Mesenchymal stem cell (in vitro differentiated cells and primary cell): ENCODE measurements around the gene IMMP1L.

Experiments
- DNase-seq: peaks from one replicate; pipeline ENCODE4 v3.0.0-alpha.2; 2013
- H2AFZ ChIP-seq: one replicate; pipeline ENCODE4 v1.6.1; 2013; ENCODE audit warnings: low read depth, mild to moderate bottlenecking, control low read depth, inconsistent platforms, low read length, moderate library complexity
- H2AK5ac ChIP-seq: 2 replicates; pipeline ENCODE4 v1.6.1; 2013; ENCODE audit warnings: low read length, moderate library complexity, mild to moderate bottlenecking, inconsistent platforms; ENCODE audit not compliant: severe bottlenecking
- H2BK120ac ChIP-seq: one replicate; pipeline ENCODE4 v1.6.1; 2013; ENCODE audit warnings: low read depth, mild to moderate bottlenecking, inconsistent platforms, low read length, moderate library complexity
- H2BK12ac ChIP-seq, 2 experiments: one replicate each; pipeline ENCODE4 v1.6.1; 2013; ENCODE audit warnings: inconsistent platforms in 2 of 2, low read length in 2 of 2, mild to moderate bottlenecking in 2 of 2, moderate library complexity in 2 of 2, control low read depth in 1 of 2
- H2BK15ac ChIP-seq: one replicate; pipeline ENCODE4 v1.6.1; 2013; ENCODE audit warnings: mild to moderate bottlenecking, low read depth, inconsistent platforms; ENCODE audit not compliant: poor library complexity, severe bottlenecking
- H2BK5ac ChIP-seq: 2 replicates; pipeline ENCODE4 v1.6.1; 2013; ENCODE audit warnings: low read depth, mild to moderate bottlenecking, low read length, control low read depth, inconsistent platforms; ENCODE audit not compliant: poor library complexity, severe bottlenecking
- H3K14ac ChIP-seq, 2 experiments: one replicate each; pipeline ENCODE4 v1.6.1; 2013; ENCODE audit warnings: inconsistent platforms in 2 of 2, low read length in 2 of 2, control low read depth in 1 of 2, mild to moderate bottlenecking in 1 of 2, moderate library complexity in 1 of 2
- H3K18ac ChIP-seq, 2 experiments: one replicate each; pipeline ENCODE4 v1.6.1; 2013; ENCODE audit warnings: inconsistent platforms in 2 of 2, low read length in 2 of 2, control low read depth in 1 of 2, low read depth in 1 of 2, mild to moderate bottlenecking in 1 of 2
- H3K23ac ChIP-seq, 2 experiments: one replicate each; pipeline ENCODE4 v1.6.1; 2013; ENCODE audit warnings: inconsistent platforms in 2 of 2, low read length in 2 of 2, mild to moderate bottlenecking in 2 of 2, moderate library complexity in 2 of 2, control low read depth in 1 of 2
- H3K27ac ChIP-seq: 2 replicates; pipeline ENCODE4 v1.5.1; 2013; ENCODE audit warnings: mild to moderate bottlenecking, moderate library complexity, low read length, control low read depth, inconsistent platforms; ENCODE audit not compliant: poor library complexity, severe bottlenecking
- H3K27me3 ChIP-seq, 2 experiments: 2 replicates each; pipeline versions ENCODE4 v1.6.1 to v1.7.0; 2013; ENCODE audit warnings: low read length in 2 of 2, mild to moderate bottlenecking in 2 of 2, moderate library complexity in 2 of 2, control low read depth in 1 of 2, inconsistent platforms in 1 of 2; ENCODE audit not compliant: control insufficient read depth in 1 of 2, insufficient read depth in 1 of 2
- H3K36me3 ChIP-seq, 2 experiments: 2 replicates each; pipeline versions ENCODE4 v1.6.1 to v1.7.0; 2013; ENCODE audit warnings: low read length in 2 of 2, control low read depth in 1 of 2, inconsistent platforms in 1 of 2, low read depth in 1 of 2, mild to moderate bottlenecking in 1 of 2; ENCODE audit not compliant: insufficient read depth in 2 of 2, control insufficient read depth in 1 of 2
- H3K4ac ChIP-seq, 2 experiments: one replicate each; pipeline ENCODE4 v1.6.1; 2013; ENCODE audit warnings: inconsistent platforms in 2 of 2, low read length in 2 of 2, mild to moderate bottlenecking in 2 of 2, moderate library complexity in 2 of 2, control low read depth in 1 of 2, low read depth in 1 of 2
- H3K4me1 ChIP-seq: 2 replicates; pipeline ENCODE4 v1.6.1; 2013; ENCODE audit warnings: low read depth, low read length, control low read depth; ENCODE audit not compliant: control insufficient read depth, insufficient read depth
- H3K4me2 ChIP-seq: 2 replicates; pipeline ENCODE4 v1.6.1; 2013; ENCODE audit warnings: low read length, mild to moderate bottlenecking, inconsistent platforms; ENCODE audit not compliant: poor library complexity, severe bottlenecking
- H3K4me3 ChIP-seq, 2 experiments: 2 replicates each; pipeline versions ENCODE4 v1.5.1 to v1.7.0; 2013; ENCODE audit warnings: low read length in 2 of 2, mild to moderate bottlenecking in 2 of 2, control low read depth in 1 of 2, low read depth in 1 of 2; ENCODE audit not compliant: insufficient read depth in 1 of 2
- H3K79me1 ChIP-seq: replicated peaks from 2 replicates; pipeline ENCODE4 v1.6.1; 2013; ENCODE audit warnings: mild to moderate bottlenecking, control low read depth, low read length, inconsistent platforms; ENCODE audit not compliant: poor library complexity, severe bottlenecking
- H3K9ac ChIP-seq: 2 replicates; pipeline ENCODE4 v1.7.0; 2013; ENCODE audit warnings: mild to moderate bottlenecking, low read length, moderate library complexity
- H3K9me3 ChIP-seq: 2 replicates; pipeline ENCODE4 v1.7.0; 2013; ENCODE audit warnings: mild to moderate bottlenecking, low read length; ENCODE audit not compliant: control insufficient read depth
- H4K8ac ChIP-seq: one replicate; pipeline ENCODE4 v1.6.1; 2013; ENCODE audit warnings: inconsistent platforms, mild to moderate bottlenecking, low read length, moderate library complexity
- H4K91ac ChIP-seq: one replicate; pipeline ENCODE4 v1.6.1; 2013; ENCODE audit warnings: mild to moderate bottlenecking, low read length, inconsistent platforms
- WGBS: methylation state at CpG from one replicate; pipeline ENCODE4 v1.1.7; 2013; ENCODE audit warnings: mixed read lengths; 5-methylcytosine and 5-hydroxymethylcytosine counted together

The IMMP1L gene

DNA sequence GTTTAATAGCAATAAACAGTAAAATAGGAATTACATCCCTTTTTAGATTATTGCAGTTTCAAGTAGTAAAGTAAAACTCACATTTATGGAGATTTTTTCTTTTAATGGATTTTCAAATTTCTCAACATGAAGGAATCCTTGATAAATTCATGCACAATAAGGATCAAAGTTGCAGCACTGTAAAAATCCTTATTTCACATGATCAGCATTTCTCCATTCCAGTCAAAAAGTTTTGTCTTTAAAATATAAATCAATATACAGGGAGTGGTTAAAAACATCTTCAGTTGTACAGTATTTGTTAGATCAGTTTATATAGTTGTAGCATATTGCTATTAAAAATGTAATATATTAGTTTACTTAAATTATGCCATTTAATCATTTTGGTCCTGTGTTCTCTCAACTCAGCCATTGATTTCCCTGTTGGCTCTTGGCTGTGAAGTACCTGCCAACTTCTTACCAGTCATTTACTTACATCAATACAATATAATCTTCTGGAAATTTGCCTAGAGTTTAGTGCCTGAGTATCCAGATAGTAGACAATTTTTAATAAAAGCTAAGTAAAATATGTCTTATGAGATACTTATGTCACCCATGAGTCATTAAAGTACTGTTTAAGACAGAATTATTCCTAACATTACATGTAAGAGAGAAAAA, 12.2 kb upstream of the IMMP1L start:
- Histone ChIP-seq H3K14ac (no peak overlapping the region), H2BK12ac (no peak overlapping the region), H2AK5ac (no peak overlapping the region), H4K8ac (no peak overlapping the region), H2AFZ (no peak overlapping the region), H3K79me1 (peaks cover 4% of the 10 kb centered on the region), H2BK5ac (no peak overlapping the region), H3K4me1 (no peaks in the 10 kb centered on the region), H3K4me2 (no peak overlapping the region), H3K27ac (no peak overlapping the region), H3K9me3 (peaks cover 4% of the 10 kb centered on the region), H2BK15ac (no peak overlapping the region), H3K23ac (no peak overlapping the region), H4K91ac (no peak overlapping the region), H3K27me3 (no peaks in the 10 kb centered on the region), H3K4ac (no peak overlapping the region), H2BK120ac (no peak overlapping the region), H3K36me3 (no peaks in the 10 kb centered on the region), H3K4me3 (no peak overlapping the region), H3K9ac (no peak overlapping the region), H3K18ac (no peak overlapping the region)
- no peak for DNase-seq

DNA sequence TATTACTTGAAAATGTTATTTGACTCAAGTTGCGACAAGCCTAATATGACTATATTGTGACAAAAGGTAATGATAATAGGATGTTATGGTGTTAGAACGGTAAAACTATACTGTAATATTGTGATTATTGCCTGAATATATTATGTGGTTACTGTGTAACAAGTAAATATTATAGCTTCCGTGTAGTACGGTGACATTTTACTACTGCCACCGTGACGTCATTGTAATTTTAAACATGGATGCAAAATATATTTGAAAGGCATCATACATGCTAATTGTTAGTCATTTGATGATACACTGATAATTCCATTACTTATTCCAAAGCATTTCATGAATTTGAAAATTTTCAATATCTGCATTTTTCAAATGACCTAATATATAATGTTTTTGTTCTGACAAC, 2.7 kb upstream of the IMMP1L start:
- Histone ChIP-seq H3K14ac (no peak overlapping the region), H4K8ac (no peak overlapping the region), H2AK5ac (no peak overlapping the region), H3K27me3 (no peaks in the 10 kb centered on the region), H3K18ac (no peak overlapping the region), H3K9me3 (no peaks in the 10 kb centered on the region), H3K27ac (no peak overlapping the region), H3K4me2 (no peak overlapping the region), H2BK120ac (no peak overlapping the region), H3K36me3 (no peaks in the 10 kb centered on the region), H2BK15ac (no peak overlapping the region), H3K4me3 (no peak overlapping the region), H4K91ac (no peak overlapping the region), H2AFZ (no peak overlapping the region), H3K79me1 (peaks cover 11% of the 10 kb centered on the region), H3K4me1 (no peaks in the 10 kb centered on the region), H3K9ac (no peak overlapping the region), H2BK5ac (no peak overlapping the region), H2BK12ac (no peak overlapping the region), H3K23ac (no peak overlapping the region), H3K4ac (no peak overlapping the region)
- 81% methylated on average over 2 of the region's 6 CpGs for WGBS
- no peak for DNase-seq

DNA sequence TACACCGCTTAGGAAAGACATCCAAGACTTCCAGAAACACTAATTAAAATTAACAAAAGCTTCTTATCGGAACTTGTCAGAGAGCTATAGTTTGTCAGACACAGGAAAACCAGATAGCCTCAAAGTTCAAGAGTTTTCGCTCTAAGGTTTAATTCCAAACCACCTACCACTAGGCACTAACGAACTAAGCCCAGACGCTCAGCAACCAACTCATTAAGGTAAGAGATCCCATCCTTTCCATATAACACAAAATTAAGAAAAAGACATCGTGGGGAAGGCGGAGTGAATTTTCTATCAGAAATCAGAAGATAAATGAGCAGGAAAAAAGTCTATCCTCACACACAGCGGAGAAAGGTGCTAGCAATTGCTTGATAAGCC, 382 bp downstream of the IMMP1L start:
- no peak overlapping the region for H3K27ac ChIP-seq
- H2BK5ac ChIP-seq, result no peak overlapping the region
- peaks cover 0 to 4% of the 10 kb centered on the region in 2 experiments for H3K36me3 ChIP-seq
- peak overlapping the region; percentile 58 to 96 for H3K4me3 ChIP-seq
- H3K23ac ChIP-seq, result no peak overlapping the region
- H3K9ac ChIP-seq, result peak overlapping the region; percentile 92
- H3K4me2 ChIP-seq, result peak overlapping the region; percentile 67
- H3K9me3 ChIP-seq, result no peaks in the 10 kb centered on the region
- no peak overlapping the region for H2AK5ac ChIP-seq
- H3K79me1 ChIP-seq, result peaks cover 12% of the 10 kb centered on the region
- H3K4me1 ChIP-seq, result no peaks in the 10 kb centered on the region
- H3K4ac ChIP-seq, result no peak overlapping the region
- H2BK15ac ChIP-seq, result no peak overlapping the region
- H4K8ac ChIP-seq, result no peak overlapping the region
- H3K14ac ChIP-seq, result no peak overlapping the region
- H2BK12ac ChIP-seq, result no peak overlapping the region
- H3K27me3 ChIP-seq, result no peaks in the 10 kb centered on the region
- 0% methylated on average over 5 of the region's 8 CpGs for WGBS
- no peak overlapping the region for H3K18ac ChIP-seq
- no peak overlapping the region for H2BK120ac ChIP-seq
- no peak overlapping the region for H4K91ac ChIP-seq
- no peak for DNase-seq
- no peak overlapping the region for H2AFZ ChIP-seq

DNA sequence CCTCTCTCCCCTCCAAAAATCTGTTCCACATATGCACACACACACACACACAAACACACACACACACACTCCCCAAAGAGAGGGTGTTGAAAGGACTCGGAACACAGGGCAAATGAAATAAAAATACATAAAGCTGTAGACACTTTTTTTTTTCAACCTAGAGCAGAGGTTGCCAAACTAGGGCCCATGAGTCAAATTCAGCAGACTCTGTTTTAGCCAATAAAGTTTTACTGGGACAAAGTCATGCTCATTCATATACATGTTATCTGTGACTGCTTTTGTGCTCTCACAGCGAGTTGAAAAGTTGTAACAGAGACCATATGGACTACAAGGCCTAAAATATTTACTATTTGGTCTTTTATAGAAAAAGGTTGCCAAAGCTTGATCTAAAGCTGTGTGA, 8.9 kb downstream of the IMMP1L start:
- Histone ChIP-seq H2BK5ac (no peak overlapping the region), H3K9me3 (no peaks in the 10 kb centered on the region), H3K23ac (no peak overlapping the region), H4K91ac (no peak overlapping the region), H2AFZ (no peak overlapping the region), H2BK12ac (no peak overlapping the region), H2BK15ac (no peak overlapping the region), H3K14ac (no peak overlapping the region), H3K4me3 (no peak overlapping the region), H3K9ac (no peak overlapping the region), H3K18ac (no peak overlapping the region), H4K8ac (no peak overlapping the region), H3K4ac (no peak overlapping the region), H3K27me3 (no peaks in the 10 kb centered on the region), H2AK5ac (no peak overlapping the region), H3K36me3 (peaks cover 0 to 4% of the 10 kb centered on the region in 2 experiments), H2BK120ac (no peak overlapping the region), H3K4me2 (no peak overlapping the region), H3K27ac (no peak overlapping the region), H3K79me1 (peaks cover 13% of the 10 kb centered on the region), H3K4me1 (no peaks in the 10 kb centered on the region)
- DNase-seq, result no peak
- 100% methylated on average over 1 of the region's 2 CpGs for WGBS
